ENCODE measurements around the gene ARMC12.

GRCh38 chr6:35718375-35718736 lies 18.5 kb upstream of the ARMC12 start:
- TF ChIP-seq, protein P1, sequence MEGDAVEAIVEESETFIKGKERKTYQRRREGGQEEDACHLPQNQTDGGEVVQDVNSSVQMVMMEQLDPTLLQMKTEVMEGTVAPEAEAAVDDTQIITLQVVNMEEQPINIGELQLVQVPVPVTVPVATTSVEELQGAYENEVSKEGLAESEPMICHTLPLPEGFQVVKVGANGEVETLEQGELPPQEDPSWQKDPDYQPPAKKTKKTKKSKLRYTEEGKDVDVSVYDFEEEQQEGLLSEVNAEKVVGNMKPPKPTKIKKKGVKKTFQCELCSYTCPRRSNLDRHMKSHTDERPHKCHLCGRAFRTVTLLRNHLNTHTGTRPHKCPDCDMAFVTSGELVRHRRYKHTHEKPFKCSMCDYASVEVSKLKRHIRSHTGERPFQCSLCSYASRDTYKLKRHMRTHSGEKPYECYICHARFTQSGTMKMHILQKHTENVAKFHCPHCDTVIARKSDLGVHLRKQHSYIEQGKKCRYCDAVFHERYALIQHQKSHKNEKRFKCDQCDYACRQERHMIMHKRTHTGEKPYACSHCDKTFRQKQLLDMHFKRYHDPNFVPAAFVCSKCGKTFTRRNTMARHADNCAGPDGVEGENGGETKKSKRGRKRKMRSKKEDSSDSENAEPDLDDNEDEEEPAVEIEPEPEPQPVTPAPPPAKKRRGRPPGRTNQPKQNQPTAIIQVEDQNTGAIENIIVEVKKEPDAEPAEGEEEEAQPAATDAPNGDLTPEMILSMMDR (IDR thresholded peaks at IDR 0.05), result no peak
- TF ChIP-seq GTF2I (CRISPR knock-in tag; conservative IDR thresholded peaks at IDR 0.05) (no peak), HMGXB4 (CRISPR knock-in tag; IDR thresholded peaks at IDR 0.05) (no peak), NR3C1 (CRISPR knock-in tag; conservative IDR thresholded peaks at IDR 0.05; ENCODE audit: low read depth) (no peak), NFYB (CRISPR knock-in tag; conservative IDR thresholded peaks at IDR 0.05; ENCODE audit: low read depth) (no peak), ZMAT4 (CRISPR knock-in tag; IDR thresholded peaks at IDR 0.05) (no peak), TEAD4 (CRISPR knock-in tag; IDR thresholded peaks at IDR 0.05) (no peak), E2F4 (CRISPR knock-in tag; IDR thresholded peaks at IDR 0.05; ENCODE audit: borderline replicate concordance, low read depth) (no peak)
